KOPT-K1 (cell line): ENCODE data around the gene MARCO.

Source experiments
- H3K27ac ChIP-seq: fragments of 200-600 bp; sonication (generic); 2 replicates; pipeline ENCODE4 v1.5.1; 2016; ENCODE audit warnings: antibody characterized with exemption, mild to moderate bottlenecking, low read depth, low read length; ENCODE audit not compliant: poor library complexity, severe bottlenecking
- H3K36me3 ChIP-seq: fragments of 200-600 bp; sonication (generic); 2 replicates; pipeline ENCODE4 v1.5.1; 2017; ENCODE audit warnings: antibody characterized with exemption, mild to moderate bottlenecking, low read length, moderate library complexity; ENCODE audit not compliant: insufficient read depth
- H3K9me3 ChIP-seq: fragments of 200-600 bp; sonication (generic); 2 replicates; pipeline ENCODE4 v1.5.1; 2017; ENCODE audit warnings: antibody characterized with exemption, low read length, mild to moderate bottlenecking; ENCODE audit not compliant: insufficient read depth, poor library complexity, severe bottlenecking

The MARCO gene

GRCh38 chr2:118914721-118915453 is 27.1 kb upstream of the MARCO start:
- H3K36me3 ChIP-seq: no peaks in the 10 kb centered on the region
- no peak overlapping the region for H3K27ac ChIP-seq
- no peaks in the 10 kb centered on the region for H3K9me3 ChIP-seq

- Histone ChIP-seq H3K36me3 (no peaks in the 10 kb centered on the region), H3K27ac (no peak overlapping the region), H3K9me3 (no peaks in the 10 kb centered on the region)
These were observed 24.0 kb upstream of the MARCO start for GRCh38 chr2:118918017-118918416.

DNA sequence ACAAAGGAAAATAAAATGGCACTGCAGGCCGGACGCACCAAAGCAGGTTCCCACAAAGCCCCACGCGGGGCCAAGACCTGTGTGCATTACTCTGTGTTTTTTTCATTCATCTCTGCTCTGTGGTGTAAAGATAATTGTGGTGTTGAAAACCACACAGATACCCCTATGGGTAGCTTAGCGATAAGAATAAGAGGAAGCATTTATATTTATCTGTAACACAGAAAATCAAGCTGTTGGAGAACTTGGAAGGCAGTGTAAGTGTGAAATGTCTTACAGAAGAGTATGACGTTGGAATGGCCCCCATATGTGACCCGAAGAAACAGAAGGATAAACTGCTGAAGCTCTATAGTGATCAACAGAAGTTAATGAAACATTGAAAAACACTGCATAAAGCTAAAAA is 20.3 kb upstream of the MARCO start:
- H3K27ac ChIP-seq: no peak overlapping the region
- no peaks in the 10 kb centered on the region for H3K9me3 ChIP-seq
- no peaks in the 10 kb centered on the region for H3K36me3 ChIP-seq

GRCh38 chr2:118922254-118922653 is 19.7 kb upstream of the MARCO start:
- no peak overlapping the region for H3K27ac ChIP-seq
- H3K9me3 ChIP-seq: no peaks in the 10 kb centered on the region
- H3K36me3 ChIP-seq: no peaks in the 10 kb centered on the region

DNA sequence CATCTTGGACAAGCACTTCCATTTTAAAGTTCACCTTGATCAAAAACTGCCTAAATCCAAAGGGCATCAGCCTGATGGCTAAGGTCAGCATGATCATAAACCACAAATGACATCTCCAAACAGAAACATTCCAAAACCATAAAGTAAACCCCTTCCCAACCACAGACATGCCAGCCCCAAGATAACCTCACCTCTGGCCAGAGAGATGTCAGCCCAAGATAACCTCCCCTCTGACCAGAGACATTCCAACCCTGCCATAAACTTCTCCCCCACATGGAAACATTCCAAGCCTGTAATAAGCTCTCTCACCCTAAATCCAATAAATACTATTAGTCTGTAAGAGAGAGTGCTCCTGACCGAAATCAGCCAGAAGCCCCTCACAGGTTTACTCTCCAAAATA is 18.6 kb upstream of the MARCO start:
- no peaks in the 10 kb centered on the region for H3K36me3 ChIP-seq
- no peak overlapping the region for H3K27ac ChIP-seq
- no peaks in the 10 kb centered on the region for H3K9me3 ChIP-seq

- Histone ChIP-seq H3K36me3 (no peaks in the 10 kb centered on the region), H3K9me3 (no peaks in the 10 kb centered on the region), H3K27ac (no peak overlapping the region)
These were observed 16.5 kb upstream of the MARCO start for GRCh38 chr2:118925476-118925875.

GRCh38 chr2:118925981-118926380 is 16.0 kb upstream of the MARCO start:
- Histone ChIP-seq H3K27ac (no peak overlapping the region), H3K36me3 (no peaks in the 10 kb centered on the region)

GRCh38 chr2:118929059-118929458 is 12.9 kb upstream of the MARCO start:
- Histone ChIP-seq H3K9me3 (peaks cover 12% of the 10 kb centered on the region), H3K27ac (no peak overlapping the region), H3K36me3 (no peaks in the 10 kb centered on the region)

More at GRCh38 chr2:118925981-118926380, 16.0 kb upstream of the MARCO start:
- no peaks in the 10 kb centered on the region for H3K9me3 ChIP-seq

DNA sequence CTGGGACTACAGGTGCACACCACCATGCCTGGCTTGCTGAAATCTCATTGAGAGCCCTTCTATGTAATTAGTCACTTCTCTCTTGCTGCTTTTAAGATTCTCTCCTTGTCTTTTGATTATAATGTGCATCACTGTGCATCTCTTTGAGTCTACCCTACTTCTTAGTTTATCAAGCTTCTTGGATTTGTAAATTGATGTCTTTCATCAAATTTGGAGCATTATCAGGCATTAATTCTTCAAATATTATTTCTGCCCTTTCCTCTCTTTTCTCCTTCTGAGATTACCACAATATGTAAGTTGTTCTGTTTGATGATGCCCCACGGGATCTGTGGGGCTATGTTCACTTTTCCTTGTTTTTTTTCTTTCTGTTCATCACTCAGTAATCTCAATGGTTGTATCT is 9.0 kb upstream of the MARCO start:
- Histone ChIP-seq H3K27ac (no peak overlapping the region), H3K9me3 (peaks cover 12% of the 10 kb centered on the region), H3K36me3 (no peaks in the 10 kb centered on the region)

- H3K9me3 ChIP-seq: peaks cover 12% of the 10 kb centered on the region
- H3K27ac ChIP-seq: no peak overlapping the region
- H3K36me3 ChIP-seq: no peaks in the 10 kb centered on the region
These were observed 5.7 kb upstream of the MARCO start for GRCh38 chr2:118936306-118936705.

DNA sequence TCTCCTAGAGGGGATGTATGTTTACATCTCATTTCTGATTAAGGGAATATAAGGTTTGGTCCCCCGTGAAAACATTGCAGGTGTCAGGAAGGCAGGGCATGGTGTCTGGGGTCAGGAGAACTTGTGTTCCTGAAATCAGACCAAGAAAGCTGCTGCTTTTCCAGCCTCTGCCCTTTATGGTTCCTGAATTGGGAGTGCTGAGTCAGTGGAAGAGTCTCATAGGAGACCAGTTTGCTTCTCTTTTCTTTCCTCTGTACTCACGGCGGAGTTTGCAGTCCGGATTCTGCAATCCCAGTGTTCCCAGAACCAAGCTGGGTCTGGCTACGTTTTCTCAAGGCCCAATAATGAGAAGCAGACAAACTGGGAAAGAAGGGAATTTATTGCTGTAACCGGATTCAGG is 5.1 kb upstream of the MARCO start:
- no peak overlapping the region for H3K27ac ChIP-seq
- peaks cover 12% of the 10 kb centered on the region for H3K9me3 ChIP-seq
- H3K36me3 ChIP-seq: no peaks in the 10 kb centered on the region

- H3K9me3 ChIP-seq: peaks cover 8% of the 10 kb centered on the region
- H3K36me3 ChIP-seq: no peaks in the 10 kb centered on the region
- no peak overlapping the region for H3K27ac ChIP-seq
These were observed 4.2 kb upstream of the MARCO start for GRCh38 chr2:118937817-118938216.

DNA sequence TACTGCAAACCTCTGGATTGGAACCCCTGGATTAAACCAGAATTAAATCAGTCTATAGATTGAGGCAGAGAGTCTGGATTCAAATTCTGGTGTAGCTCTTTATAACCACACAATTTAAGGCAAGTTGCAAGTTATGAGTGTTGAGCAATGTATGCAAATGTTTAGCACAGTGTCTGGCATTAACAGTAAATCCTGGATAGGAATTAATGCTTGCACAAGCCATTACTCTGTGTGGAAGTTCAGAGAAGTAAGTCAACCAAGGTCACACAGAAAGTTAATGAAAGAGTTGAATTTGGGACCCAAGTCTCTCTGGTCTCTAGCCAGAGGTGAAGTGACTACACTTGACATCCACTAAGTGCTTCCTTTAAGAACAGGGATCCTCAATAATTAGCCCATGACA is 2.0 kb upstream of the MARCO start:
- Histone ChIP-seq H3K27ac (no peak overlapping the region), H3K9me3 (no peaks in the 10 kb centered on the region), H3K36me3 (no peaks in the 10 kb centered on the region)

DNA sequence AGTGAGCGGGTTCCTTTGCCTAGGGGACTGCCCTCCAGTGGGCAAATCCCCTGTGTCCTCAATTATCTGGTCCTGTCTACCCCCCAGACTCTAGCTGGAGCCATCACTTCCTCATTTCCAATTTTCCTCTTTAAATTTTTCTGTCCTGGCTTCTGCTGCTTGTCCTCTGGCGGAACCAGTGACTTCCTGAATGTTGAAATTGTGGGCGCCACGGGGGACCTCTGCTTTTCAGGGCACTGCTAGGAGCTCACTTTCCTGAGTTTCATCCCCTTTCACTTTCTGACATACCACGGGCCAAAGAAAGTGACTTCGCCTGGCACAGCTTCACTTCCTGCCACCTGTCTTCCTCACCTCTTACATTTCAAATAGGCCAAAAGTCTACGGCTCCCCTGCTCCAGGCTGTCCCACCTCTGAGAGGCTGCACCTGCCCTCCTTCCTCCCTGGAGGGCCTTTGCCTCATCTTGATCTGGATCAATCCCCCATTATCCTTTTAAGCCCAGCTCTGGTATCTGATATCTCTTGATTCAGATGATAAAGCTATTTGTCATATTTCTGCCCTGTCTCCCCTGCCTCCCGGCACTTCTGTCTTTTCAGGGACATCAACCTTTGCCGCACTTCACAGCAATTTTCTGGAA is 1.4 kb upstream of the MARCO start:
- Histone ChIP-seq H3K36me3 (no peaks in the 10 kb centered on the region), H3K27ac (no peak overlapping the region), H3K9me3 (no peaks in the 10 kb centered on the region)

GRCh38 chr2:118943286-118943685 is 1.3 kb downstream of the MARCO start:
- no peaks in the 10 kb centered on the region for H3K36me3 ChIP-seq
- no peaks in the 10 kb centered on the region for H3K9me3 ChIP-seq
- no peak overlapping the region for H3K27ac ChIP-seq

DNA sequence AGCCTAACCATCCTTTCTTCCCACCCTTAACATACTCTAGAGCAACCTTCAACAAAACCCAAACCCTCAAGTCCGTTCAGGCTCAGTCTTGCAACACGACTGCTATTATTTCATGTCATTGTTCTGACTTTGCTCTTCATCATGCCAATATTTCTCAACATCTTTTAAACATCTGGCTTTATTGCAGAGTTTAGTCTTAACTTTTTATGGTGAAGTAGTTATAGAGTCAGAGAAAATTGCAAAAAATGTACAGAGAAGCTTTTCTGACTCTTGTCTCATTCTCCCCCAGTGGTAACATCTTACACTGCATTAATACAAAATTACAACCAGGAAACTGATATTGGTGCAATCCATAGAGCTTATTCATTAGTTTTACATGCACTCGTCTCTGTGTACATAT is 3.9 kb downstream of the MARCO start:
- H3K27ac ChIP-seq: no peak overlapping the region
- no peaks in the 10 kb centered on the region for H3K9me3 ChIP-seq
- no peaks in the 10 kb centered on the region for H3K36me3 ChIP-seq
